ENCODE data around the gene SPIRE2.

SPIRE2 gene

DNA sequence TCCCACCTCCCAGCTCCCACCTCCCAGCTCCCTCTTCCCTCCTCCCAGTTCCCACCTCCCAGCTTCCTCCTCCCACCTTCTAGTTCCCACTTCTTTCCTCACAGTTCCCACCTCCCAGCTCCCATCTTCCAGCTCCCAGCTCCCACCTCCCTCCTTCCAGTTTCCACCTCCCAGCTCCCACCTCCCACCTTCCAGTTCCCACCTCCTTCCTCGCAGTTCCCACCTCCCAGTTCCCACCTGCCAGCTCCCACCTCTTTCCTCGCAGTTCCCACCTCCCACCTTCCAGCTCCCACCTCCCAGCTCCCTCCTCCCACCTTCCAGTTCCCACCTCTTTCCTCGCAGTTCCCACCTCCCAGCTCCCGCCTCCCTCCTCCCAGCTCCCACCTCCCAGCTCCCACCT, 80.0 kb downstream of the SPIRE2 start:
- ChIA-PET POLR2A (no interaction called here), CTCF (interaction anchor here (0.7 to 5.0 kb wide), 10 partner anchors 10 to 208 kb away, joined by 3 to 29 read pairs (median 6); partner anchors contain the start of genes DEF8, MC1R and TUBB3)
- TF ChIP-seq, protein P1, sequence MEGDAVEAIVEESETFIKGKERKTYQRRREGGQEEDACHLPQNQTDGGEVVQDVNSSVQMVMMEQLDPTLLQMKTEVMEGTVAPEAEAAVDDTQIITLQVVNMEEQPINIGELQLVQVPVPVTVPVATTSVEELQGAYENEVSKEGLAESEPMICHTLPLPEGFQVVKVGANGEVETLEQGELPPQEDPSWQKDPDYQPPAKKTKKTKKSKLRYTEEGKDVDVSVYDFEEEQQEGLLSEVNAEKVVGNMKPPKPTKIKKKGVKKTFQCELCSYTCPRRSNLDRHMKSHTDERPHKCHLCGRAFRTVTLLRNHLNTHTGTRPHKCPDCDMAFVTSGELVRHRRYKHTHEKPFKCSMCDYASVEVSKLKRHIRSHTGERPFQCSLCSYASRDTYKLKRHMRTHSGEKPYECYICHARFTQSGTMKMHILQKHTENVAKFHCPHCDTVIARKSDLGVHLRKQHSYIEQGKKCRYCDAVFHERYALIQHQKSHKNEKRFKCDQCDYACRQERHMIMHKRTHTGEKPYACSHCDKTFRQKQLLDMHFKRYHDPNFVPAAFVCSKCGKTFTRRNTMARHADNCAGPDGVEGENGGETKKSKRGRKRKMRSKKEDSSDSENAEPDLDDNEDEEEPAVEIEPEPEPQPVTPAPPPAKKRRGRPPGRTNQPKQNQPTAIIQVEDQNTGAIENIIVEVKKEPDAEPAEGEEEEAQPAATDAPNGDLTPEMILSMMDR (IDR thresholded peaks at IDR 0.05; ENCODE audit: control extremely low read depth, extremely low read depth, low read depth, missing control alignments): no peak
- no peak for DNase-seq (ENCODE audit: extremely low spot score)

DNA sequence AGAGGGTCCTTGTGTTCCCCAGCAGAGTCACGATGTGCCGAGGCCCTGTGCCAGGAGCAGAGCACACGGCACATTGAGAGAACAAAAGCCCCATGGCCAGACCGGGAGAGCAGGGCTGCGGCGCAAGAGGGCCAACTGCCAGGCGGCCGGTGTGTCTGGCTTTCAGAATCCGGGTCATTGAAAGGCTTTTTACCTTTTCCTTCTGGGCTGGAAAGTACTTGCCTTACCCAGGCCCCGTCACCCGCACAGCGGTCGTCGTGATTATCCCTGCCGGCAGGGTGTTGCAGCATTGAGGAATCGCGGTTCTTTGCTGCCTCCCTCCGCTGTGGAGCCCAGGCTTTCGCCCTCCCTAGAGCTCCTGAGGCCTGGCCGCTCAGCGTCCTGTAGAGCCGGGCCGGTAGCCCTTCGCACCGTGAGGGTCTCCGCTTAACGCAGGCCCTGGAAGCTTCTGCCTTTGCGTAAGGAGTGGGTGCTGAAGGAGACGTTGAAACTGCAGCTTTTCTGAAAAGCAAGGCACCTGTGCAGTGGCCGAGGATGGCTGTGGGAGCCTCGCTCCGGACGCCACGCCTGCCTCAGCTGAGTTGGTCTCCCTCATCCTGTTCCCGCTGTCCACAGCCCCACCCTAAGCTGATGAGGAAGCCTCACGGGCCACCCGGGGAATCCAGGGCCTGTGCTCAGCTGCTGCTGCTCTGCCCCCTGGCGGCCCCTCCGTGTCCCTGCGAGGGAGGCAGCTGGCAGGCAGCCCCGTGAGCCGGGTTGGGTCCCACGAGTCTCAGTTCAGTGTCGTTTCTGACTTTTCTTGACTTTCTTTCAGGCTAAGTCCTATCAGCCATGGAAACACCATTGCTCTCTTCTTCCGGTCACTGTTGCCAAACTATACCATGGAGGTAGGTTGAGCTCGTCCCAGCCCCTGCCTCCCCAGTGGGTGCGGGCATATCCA, 81.8 kb downstream of the SPIRE2 start:
- TF ChIP-seq, protein P1 (IDR thresholded peaks at IDR 0.05; ENCODE audit: control extremely low read depth, extremely low read depth, low read depth, missing control alignments): peak; percentile 87
- CTCF ChIA-PET: interaction anchor here (0.7 to 5.0 kb wide), 24 partner anchors 8 to 1039 kb away, joined by 3 to 29 read pairs (median 5); partner anchors contain the start of genes DEF8, MC1R, SPATA2L and TCF25
- POLR2A ChIA-PET: interaction anchor here (0.6 kb wide), 1 partner anchor 31 kb away, joined by 3 read pairs; no protein-coding TSS in a partner anchor
- DNase-seq (ENCODE audit: extremely low spot score): peak; percentile 85

DNA sequence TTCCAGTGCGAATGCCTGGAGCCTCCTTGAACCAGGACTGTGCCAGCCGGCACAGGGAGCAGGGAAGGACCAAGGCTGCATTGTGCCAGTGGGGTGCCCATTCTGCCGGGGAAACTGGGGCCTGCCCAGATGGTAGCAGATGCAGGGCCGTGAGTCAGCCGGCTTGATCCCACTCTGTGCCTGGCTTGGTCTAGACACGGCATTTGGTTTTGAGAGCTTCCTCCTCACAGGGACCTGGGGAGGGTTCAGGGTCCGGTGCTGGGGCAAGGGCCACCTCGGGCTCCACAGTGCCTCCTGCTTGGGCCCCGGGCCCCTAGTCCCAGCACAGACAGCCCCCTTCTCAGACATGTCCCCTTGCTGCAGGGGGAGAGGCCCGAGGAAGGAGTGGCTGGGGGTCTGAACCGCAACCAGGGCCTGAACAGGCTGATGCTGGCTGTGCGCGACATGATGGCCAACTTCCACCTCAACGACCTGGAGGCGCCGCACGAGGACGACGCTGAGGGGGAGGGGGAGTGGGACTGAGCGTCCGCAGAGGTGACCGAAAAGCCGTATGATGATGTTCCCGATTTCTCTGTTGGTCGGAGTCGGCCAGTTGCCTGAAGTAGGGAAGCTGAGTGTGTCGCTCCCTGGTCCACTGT, 82.6 kb downstream of the SPIRE2 start:
- DNase-seq (ENCODE audit: extremely low spot score): no peak
- POLR2A ChIA-PET: interaction anchor here (0.6 kb wide), 1 partner anchor 32 kb away, joined by 3 read pairs; no protein-coding TSS in a partner anchor
- TF ChIP-seq, protein P1 (IDR thresholded peaks at IDR 0.05; ENCODE audit: control extremely low read depth, extremely low read depth, low read depth, missing control alignments): no peak
- CTCF ChIA-PET: interaction anchor here (0.7 to 5.0 kb wide), 21 partner anchors 8 to 1040 kb away, joined by 3 to 29 read pairs (median 7); partner anchors contain the start of genes DEF8, MC1R, SPATA2L and TUBB3

DNA sequence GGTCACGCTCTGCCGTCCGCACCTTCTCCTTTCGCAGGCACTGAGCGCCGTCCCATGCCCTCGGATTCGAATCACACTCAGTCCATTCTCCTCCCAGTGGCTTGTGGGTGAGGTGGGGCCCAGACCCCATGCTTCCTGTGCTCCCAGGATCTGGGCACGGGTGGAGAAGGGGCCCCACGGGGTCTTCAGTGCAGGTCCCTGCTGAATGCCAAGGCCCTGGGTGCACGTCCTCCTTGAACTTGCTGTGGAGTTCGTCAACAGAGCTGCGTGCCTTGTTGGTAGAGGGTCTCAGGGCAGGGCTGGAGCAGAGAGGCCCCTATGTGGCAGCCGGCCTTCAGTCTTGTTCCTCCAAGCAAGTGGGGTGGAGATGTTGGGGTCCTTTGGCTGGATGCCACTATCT, 83.1 kb downstream of the SPIRE2 start:
- ChIA-PET CTCF (interaction anchor here (1.0 to 5.0 kb wide), 9 partner anchors 7 to 1040 kb away, joined by 3 to 29 read pairs (median 9); partner anchors contain the start of genes MC1R and SPATA2L), POLR2A (no interaction called here)
- no peak for DNase-seq (ENCODE audit: extremely low spot score)
- TF ChIP-seq, protein P1 (IDR thresholded peaks at IDR 0.05; ENCODE audit: control extremely low read depth, extremely low read depth, low read depth, missing control alignments): no peak

DNA sequence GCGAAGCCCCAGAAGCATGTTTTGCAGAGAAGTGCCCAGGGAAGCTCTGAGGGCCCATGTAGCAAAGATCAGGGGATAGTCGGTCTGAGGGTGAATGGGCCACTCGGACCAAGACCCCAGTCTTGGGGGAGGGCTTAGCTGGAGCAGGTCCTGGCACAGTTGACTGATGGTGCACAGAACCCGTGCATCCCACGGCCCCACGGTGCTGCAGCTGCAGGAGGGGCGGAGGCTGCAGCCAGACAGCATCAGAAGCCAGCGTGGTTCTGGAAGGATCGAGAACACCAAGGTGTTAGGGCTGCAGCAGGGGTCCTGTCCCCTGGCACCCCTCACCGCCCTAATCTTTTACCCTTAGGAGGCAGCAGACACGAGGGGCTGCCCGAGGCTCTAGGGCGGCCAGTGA, 83.9 kb downstream of the SPIRE2 start:
- ChIA-PET CTCF (interaction anchor here (0.8 to 5.0 kb wide), 5 partner anchors 14 to 212 kb away, joined by 3 to 27 read pairs (median 3); partner anchors contain the start of gene SPATA2L), POLR2A (no interaction called here)
- DNase-seq (ENCODE audit: extremely low spot score): no peak
- TF ChIP-seq, protein P1 (IDR thresholded peaks at IDR 0.05; ENCODE audit: control extremely low read depth, extremely low read depth, low read depth, missing control alignments): no peak

DNA sequence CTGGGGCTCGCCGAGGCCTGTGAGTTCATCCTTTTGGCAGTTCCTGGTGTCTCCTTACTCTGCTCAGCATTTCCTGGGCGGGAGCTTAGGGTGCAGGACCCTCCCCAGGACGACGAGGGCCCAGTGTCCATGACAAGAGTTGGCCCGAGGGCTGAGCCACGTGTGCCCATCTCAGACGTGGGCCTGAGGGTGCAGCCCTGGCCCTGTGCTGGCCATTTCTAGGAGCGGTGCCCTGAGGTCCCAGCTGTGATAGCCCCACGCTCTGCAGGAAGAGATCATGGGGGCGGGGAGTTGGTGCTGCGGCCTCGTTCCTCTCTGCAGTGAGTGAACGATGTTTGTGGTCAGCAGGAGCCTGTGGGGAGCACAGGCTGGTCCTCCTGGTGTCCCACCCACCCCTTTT, 84.4 kb downstream of the SPIRE2 start:
- no peak for DNase-seq (ENCODE audit: extremely low spot score)
- CTCF ChIA-PET: interaction anchor here (0.8 to 5.0 kb wide), 4 partner anchors 14 to 206 kb away, joined by 3 to 27 read pairs (median 3); no protein-coding TSS in a partner anchor
- TF ChIP-seq, protein P1 (IDR thresholded peaks at IDR 0.05; ENCODE audit: control extremely low read depth, extremely low read depth, low read depth, missing control alignments): no peak
- POLR2A ChIA-PET: no interaction called here

Data from GM10248 (cell line).